GM12865 (cell line): ENCODE data around the gene HSPA12A.

Source experiments
- DNase-seq: peaks from one replicate; pipeline ENCODE4 v3.0.0; 2010; ENCODE audit warnings: low read depth
- H3K4me3 ChIP-seq: 2 replicates; pipeline ENCODE4 v1.5.1; 2011; ENCODE audit warnings: mild to moderate bottlenecking, low read depth, low read length, control low read depth
- CTCF ChIP-seq: IDR thresholded peaks from 2 replicates; pipeline ENCODE4 v1.5.1; 2011; ENCODE audit warnings: low read length, control low read depth, low read depth, inconsistent platforms; ENCODE audit not compliant: insufficient read depth; ENCODE audit errors: missing control alignments

HSPA12A gene

GRCh38 chr10:116655568-116655967 is 86.8 kb downstream of the HSPA12A start:
- no peak overlapping the region for H3K4me3 ChIP-seq
- no peak for DNase-seq
- TF ChIP-seq CTCF: no peak

GRCh38 chr10:116654816-116655215 is 87.5 kb downstream of the HSPA12A start:
- H3K4me3 ChIP-seq: no peak overlapping the region
- peak; percentile 27 for TF ChIP-seq CTCF
- DNase-seq: peak; percentile 7

- DNase-seq: no peak
- no peak overlapping the region for H3K4me3 ChIP-seq
- TF ChIP-seq CTCF: no peak
Measured at GRCh38 chr10:116653885-116654284, 88.5 kb downstream of the HSPA12A start.

GRCh38 chr10:116648903-116649302 is 93.5 kb downstream of the HSPA12A start:
- no peak overlapping the region for H3K4me3 ChIP-seq
- DNase-seq: no peak
- TF ChIP-seq CTCF: no peak

GRCh38 chr10:116646502-116646901 is 95.9 kb downstream of the HSPA12A start:
- TF ChIP-seq CTCF: no peak
- no peak overlapping the region for H3K4me3 ChIP-seq
- no peak for DNase-seq

- no peak overlapping the region for H3K4me3 ChIP-seq
- TF ChIP-seq CTCF: no peak
- no peak for DNase-seq
Measured at GRCh38 chr10:116637830-116638229, 104.5 kb downstream of the HSPA12A start.

- DNase-seq: no peak
- TF ChIP-seq CTCF: no peak
- H3K4me3 ChIP-seq: no peak overlapping the region
Measured at GRCh38 chr10:116636976-116637375, 105.4 kb downstream of the HSPA12A start.
